Activated T-cell treated with anti-CD3 and anti-CD28 coated beads for 48 hours (primary cell): ENCODE data around the gene POLE.

Experiments used
- DNase-seq: peaks from one replicate; pipeline ENCODE4 v3.0.0-alpha.2; 2020; ENCODE audit warnings: low read depth

Gene POLE, protein sequence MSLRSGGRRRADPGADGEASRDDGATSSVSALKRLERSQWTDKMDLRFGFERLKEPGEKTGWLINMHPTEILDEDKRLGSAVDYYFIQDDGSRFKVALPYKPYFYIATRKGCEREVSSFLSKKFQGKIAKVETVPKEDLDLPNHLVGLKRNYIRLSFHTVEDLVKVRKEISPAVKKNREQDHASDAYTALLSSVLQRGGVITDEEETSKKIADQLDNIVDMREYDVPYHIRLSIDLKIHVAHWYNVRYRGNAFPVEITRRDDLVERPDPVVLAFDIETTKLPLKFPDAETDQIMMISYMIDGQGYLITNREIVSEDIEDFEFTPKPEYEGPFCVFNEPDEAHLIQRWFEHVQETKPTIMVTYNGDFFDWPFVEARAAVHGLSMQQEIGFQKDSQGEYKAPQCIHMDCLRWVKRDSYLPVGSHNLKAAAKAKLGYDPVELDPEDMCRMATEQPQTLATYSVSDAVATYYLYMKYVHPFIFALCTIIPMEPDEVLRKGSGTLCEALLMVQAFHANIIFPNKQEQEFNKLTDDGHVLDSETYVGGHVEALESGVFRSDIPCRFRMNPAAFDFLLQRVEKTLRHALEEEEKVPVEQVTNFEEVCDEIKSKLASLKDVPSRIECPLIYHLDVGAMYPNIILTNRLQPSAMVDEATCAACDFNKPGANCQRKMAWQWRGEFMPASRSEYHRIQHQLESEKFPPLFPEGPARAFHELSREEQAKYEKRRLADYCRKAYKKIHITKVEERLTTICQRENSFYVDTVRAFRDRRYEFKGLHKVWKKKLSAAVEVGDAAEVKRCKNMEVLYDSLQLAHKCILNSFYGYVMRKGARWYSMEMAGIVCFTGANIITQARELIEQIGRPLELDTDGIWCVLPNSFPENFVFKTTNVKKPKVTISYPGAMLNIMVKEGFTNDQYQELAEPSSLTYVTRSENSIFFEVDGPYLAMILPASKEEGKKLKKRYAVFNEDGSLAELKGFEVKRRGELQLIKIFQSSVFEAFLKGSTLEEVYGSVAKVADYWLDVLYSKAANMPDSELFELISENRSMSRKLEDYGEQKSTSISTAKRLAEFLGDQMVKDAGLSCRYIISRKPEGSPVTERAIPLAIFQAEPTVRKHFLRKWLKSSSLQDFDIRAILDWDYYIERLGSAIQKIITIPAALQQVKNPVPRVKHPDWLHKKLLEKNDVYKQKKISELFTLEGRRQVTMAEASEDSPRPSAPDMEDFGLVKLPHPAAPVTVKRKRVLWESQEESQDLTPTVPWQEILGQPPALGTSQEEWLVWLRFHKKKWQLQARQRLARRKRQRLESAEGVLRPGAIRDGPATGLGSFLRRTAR (N-terminal part only)

GRCh38 chr12:132687211-132688164 lies at the start of gene POLE, which contains the start of gene PXMP2:
TSS of gene POLE (minus strand) at chr12:132687342. CDS start at chr12:132687315, 27 bp downstream.
TSS of gene PXMP2 (plus strand) at chr12:132687587. CDS start at chr12:132687671, 84 bp downstream.
- peak; percentile 95 for DNase-seq

DNA sequence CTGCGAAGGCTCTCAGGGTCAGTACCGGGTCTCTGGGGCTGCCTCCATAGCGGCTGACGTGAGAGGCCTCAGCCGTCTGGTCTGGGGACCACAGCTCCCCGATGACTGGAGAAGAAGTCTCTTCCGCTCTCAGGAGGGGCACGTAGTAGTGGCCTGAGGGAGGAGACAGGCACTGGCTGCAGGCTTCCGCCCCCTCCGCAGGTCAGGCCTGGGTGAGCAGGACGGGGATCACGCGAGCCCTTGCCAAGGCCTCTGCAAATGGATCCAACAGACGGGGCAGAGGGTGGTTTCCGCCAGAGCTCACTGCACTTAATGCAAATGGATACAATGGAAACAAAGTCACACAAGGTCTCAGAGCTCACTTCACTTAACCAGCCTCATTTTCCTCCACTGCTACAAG lies 49.8 kb upstream of the POLE start:
- DNase-seq: no peak

DNA sequence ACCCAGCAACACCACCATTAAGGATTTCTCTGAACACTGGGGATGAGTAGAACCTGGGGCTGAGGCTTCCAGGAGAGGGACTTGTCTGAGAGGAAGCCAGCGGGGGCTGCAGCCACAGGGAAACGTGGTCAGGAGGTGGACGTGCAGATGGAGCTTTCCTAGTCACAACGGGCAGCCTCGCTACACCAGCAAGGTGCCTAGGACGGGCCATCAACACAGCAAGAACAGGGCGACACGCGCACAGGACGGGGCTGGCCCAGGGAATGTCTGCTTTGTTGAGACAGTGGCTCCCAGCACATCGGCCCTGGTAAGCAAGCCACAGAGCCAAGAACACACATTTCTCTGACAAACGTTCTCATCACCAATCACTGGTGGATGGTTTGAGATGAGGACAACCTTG lies 49.2 kb upstream of the POLE start:
- DNase-seq: no peak

DNA sequence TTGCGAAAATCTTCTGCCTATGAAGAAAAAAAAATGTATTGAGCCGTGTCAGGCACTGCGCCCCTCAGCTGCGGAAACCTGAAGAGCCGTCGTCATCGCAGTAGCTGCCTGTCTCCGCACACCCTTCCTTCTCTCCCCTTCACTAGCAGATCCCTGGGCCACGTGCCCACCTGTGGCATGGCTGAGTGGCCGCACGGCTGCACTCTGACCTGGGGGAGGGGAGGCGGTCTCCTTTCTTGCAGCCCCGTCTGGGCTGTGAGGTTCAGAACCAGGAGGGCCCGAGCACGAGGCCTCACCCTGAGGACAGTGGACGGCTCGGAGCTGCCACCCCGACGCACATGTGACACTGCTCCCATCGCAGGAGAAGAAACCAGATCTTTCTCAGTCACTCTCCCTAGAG lies 48.4 kb upstream of the POLE start:
- DNase-seq: no peak

DNA sequence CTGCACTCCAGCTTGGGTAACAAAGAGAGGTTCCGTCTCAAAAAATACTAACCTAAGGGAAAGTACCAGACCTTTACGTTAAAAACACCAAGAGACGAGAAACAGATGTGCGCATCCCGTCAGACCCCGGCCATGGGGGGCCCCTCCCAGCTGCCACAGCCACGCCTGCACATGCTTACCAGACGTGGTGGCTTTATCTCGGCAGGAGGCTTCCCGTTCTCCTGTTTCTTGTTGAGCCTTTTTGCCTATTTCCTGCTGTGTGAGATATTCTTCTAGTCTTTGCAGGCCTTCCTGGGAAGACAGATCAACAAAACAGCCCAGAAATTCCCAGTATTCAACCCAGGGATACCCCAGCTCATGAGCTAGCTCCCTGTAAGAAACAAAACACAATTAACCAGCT lies 47.1 kb upstream of the POLE start:
- no peak for DNase-seq

- DNase-seq: no peak
Measured at GRCh38 chr12:132731574-132731973, 44.4 kb upstream of the POLE start.

GRCh38 chr12:132730353-132730752 lies 43.2 kb upstream of the POLE start:
- DNase-seq: no peak

DNA sequence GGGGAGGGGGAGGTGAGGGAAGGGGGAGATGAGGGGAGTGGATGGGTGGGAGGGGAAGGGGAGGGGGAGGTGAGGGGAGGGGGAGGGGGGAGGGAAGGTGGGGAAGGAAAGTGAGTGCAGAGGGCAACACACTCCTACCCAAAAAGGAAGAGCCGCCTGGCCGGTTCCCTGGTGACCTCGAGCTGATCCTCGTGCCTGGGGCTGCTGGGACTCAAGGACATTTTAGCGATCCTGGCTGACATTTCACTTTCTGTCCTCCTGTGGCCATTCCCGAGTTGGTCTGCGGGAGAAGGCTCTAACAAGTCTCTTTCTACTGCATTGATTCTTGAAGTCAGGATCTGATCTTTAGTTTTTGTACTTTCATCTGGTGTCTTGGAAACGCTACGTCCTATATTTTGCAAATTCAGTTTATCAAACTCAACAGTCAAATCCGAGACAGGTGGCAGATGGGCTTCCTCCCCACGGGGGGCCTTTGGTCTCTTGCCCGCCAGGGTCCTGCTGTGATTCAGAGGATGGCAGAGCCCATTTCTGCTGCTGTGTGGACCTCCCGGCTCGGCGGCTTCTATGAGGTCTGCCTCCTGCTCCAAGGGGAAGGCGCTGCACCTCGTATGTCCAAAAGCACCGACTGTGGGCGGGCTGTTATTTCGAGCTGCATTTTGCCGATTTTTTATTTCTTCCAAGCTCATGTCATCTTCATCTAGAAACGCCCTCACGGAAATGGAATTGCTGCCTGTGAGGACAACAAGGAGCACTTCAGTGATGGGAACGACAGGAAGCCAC lies 42.6 kb upstream of the POLE start:
- no peak for DNase-seq

GRCh38 chr12:132728502-132728901 lies 41.4 kb upstream of the POLE start:
- DNase-seq: no peak

- no peak for DNase-seq
Measured at GRCh38 chr12:132727091-132727794, 40.1 kb upstream of the POLE start.

GRCh38 chr12:132726386-132726785 lies 39.2 kb upstream of the POLE start:
- DNase-seq: no peak

DNA sequence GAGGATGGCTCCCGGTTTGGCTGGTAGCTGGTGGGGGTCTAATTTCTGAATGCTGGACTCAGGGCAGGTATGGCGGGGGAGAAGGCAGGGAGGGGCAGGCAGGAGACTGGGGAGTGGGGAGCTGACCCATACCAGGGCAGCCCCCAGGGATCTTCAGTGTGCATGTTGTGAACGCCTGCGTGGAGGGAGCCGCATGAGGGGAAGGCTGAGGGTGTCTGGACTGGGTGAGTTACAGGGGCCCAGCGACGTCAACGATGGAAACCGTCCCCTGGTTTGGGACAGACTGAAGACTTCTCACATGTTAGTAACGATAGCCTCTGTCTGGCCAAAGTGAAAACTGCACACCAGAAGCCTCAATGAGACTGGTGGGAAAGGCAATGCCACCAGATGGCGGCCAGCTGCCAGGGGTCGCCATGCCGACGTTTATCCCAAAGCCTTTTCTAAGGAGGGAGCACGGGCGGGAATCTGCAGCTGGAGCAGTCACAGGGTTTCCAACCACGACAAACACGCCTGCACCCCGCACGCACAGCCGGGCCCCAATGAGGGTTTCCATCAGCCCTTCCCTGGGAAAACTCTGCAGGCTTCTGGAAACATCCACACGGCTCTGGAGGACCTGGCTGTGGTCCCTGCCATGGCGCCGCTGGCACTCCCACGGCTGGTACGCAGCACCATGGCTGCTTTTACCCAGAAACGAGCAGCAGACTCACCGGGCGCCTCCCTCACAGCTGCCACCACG lies 37.5 kb upstream of the POLE start:
- no peak for DNase-seq

DNA sequence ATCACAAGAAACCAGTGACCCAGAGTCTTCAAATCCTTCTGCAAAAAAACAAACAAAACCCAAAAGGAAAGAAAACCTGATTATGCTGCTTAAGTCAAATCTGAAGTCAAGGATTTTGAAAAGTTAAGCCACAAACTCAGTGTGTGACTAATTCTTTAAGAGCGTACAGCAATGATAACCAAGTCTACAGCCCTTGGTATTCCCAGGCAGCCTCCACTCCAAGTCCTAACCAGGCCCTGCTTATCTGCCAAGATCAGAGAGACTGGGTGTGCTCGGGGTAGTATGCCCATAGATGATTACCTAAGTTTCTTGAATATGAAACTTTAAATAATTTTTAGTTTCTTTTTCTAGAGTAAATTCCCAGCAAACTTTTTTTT lies 36.6 kb upstream of the POLE start:
- no peak for DNase-seq

- DNase-seq: no peak
Measured at GRCh38 chr12:132723015-132723763, 36.0 kb upstream of the POLE start.

DNA sequence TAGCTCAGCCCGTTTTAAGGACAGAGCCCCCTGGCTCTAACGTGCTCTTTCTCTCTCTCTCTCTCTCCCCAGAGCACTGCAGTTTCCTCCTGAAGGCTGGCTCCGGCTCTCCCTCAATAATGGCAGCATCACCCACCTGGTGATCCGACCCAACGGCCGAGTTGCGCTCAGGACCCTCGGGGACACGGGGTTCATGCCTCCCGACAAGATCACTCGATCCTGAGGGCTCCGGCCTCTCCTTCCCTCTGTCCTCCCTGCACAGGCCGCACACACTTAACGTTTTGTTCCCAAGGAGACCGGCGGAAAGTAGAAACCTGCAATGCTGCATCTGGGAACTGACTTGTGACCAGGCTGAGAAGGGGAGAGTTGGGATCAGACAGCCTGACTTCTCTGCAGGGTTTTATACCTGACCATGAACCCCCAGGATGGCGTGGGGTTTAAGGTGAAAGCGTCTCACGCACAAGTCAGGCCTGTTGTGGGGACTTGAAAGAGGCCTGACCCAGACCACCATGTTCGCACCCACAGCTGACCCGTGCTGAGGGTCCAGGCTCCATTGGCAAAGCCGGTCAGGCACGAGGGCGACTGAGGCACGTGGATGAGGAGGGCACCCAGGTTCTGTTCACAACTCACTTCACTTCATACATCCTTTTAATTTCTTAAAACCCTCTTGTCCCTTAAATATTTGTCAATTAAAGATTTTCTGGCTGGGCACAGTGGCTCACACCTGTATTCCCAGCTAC lies 33.6 kb upstream of the POLE start:
- DNase-seq: no peak

DNA sequence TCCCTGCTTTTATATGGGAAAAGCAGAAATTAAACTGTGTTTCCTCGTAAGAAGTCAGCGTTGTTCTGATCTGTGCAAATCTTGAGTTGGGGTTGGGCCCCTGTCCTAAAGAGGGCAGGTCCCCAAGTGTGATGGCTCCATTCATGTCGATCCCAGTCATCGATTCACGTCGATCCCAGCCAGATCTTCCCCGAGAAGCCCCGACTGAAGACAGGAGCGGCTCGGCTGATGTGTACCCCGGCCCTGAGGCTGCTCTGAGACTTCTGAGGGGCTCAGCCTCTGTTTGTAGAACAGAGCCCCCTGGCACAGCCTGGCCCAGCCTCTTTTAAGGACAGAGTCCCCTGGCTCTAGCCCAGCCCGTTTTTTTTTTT lies 32.8 kb upstream of the POLE start:
- no peak for DNase-seq

DNA sequence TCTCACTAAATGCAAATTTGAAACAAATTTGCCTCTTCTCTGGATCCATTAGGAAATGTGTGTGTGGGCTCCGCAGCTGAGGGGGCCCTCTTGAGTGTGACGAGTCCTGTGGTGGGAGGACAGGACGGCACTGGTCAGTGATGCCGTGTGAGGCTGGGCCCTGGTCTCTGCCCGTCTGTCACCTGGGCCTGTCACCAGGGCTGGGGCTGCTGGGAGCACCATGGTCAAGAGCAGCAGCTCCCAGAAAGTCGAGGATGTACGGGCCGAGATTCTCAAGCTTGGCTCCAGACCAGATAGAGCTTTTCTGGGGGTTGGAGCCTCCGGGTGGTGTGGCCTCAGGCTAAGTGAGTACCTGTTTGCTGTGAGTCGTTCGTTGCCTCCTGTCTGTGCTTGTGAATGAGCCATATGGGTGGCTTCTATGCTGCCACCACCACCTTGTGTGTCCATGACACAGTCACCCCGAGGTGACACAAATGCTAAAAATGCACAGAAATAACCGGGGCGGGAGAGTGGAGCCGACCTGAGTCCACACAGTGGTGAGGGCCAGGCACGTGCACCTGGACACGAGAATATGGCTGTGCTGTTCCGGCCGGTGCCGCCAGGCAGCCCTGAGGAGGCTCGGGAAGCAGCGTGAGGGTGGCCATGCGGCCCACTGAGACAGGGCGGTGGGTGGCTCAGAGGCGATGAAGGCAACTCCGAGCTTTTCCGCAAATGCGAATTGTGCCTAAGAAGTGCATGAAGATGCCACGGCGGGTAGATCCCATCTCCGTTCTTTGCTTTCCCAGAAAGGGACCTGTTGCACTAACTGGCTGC lies 32.2 kb upstream of the POLE start:
- DNase-seq: no peak
